ENCODE data around the gene ST7.
"Not testable (repeated sequence)": the region's sequence is repeated elsewhere in the genome, so short reads cannot be mapped to it uniquely, and the experiment has no call there.

The ST7 gene, protein sequence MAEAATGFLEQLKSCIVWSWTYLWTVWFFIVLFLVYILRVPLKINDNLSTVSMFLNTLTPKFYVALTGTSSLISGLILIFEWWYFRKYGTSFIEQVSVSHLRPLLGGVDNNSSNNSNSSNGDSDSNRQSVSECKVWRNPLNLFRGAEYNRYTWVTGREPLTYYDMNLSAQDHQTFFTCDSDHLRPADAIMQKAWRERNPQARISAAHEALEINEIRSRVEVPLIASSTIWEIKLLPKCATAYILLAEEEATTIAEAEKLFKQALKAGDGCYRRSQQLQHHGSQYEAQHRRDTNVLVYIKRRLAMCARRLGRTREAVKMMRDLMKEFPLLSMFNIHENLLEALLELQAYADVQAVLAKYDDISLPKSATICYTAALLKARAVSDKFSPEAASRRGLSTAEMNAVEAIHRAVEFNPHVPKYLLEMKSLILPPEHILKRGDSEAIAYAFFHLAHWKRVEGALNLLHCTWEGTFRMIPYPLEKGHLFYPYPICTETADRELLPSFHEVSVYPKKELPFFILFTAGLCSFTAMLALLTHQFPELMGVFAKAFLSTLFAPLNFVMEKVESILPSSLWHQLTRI

DNA sequence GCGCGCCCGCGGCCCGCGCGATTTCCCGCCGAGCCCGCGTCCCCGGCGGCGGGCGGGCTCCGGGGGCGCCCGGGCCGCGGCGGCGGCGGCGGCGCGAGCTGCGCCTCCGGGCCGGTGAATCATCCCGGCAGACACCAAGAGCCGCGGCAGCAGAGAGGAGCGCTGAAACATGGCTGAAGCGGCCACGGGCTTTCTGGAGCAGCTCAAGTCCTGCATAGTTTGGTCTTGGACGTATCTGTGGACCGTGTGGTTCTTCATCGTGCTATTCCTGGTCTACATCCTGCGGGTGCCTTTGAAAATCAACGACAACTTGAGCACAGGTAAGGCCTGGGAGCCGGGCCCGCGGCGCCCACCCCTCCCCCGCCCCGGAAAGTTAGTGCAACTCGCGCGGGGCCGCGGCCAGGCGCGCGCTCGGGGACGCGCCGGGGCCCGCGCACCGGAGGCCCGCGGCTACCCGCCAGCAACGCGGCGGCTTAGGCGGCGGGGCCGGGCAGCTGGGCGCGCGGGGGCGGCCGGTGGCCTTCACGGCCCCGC, at the start of gene ST7:
Gene ST7, plus strand, starts transcription at position 130 of the 534 bp plus-strand sequence. Its CDS starts 40 bp downstream, at position 170.
- peak; percentile 73 for DNase-seq (ENCODE audit: low spot score)

DNA sequence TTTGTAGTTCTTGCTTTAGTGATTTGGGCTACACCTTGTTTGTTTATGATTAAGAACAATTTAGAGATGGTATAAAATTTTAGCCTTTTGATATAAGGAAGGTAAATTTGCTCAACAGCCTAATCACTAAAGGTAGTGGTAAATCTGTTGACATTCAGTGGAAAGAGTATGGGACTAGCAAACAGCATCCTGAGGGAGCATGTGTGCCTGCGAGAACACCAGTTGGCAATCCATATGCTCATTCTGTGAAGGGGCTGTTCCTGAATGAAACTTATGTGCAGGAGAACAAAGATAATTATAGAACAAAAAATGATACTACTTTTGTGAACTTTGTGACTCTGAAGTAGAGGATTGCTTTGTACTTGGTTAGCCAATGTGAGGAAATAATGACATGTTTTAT, 46.9 kb upstream of the ST7 start:
- no peak for DNase-seq (ENCODE audit: low spot score)

- no peak for DNase-seq (ENCODE audit: low spot score)
Measured at GRCh38 chr7:116910383-116910782, 42.9 kb upstream of the ST7 start.

- DNase-seq (ENCODE audit: low spot score): no peak
Measured at GRCh38 chr7:116911801-116912200, 41.5 kb upstream of the ST7 start.

- DNase-seq (ENCODE audit: low spot score): no peak
Measured at GRCh38 chr7:116912269-116912909, 40.9 kb upstream of the ST7 start.

DNA sequence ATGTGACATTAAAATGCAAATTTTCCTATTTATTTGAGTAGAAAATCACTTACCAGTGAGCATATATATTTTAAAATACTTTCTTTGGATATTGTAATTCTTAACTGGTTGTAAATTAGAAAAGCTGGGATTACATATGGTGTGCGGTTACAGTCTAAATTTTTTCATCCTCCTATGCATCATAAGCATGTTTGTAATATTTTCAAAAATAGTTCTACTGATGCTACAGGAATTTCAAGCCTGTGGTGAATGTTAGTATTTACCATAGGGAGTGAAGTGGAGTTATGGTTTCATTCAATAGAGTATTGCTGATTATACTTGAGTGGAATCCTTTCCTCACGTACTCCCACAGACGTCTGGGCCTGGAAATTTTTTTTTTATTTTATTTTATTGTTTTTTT, 34.6 kb upstream of the ST7 start:
- no peak for DNase-seq (ENCODE audit: low spot score)

DNA sequence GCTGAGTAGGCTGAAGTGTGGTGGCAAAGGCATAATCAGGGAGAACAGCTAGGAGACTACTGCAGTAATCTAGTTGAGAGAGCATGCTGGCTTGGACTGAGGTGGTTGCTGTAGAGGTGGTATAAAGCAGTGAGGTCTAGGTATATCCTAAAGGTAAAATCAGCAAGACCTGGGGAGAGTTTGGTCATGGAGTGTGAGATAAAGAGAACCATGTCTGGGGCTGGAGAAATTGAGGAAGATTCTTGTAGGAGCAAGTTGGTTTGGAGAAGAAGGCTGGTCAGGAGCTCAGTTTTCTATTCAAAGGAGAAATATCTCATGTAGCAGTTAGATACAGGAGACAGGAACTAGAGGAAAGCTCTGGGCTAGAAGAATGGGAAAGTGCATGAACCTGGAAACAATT, 32.9 kb upstream of the ST7 start:
- DNase-seq (ENCODE audit: low spot score): no peak

DNA sequence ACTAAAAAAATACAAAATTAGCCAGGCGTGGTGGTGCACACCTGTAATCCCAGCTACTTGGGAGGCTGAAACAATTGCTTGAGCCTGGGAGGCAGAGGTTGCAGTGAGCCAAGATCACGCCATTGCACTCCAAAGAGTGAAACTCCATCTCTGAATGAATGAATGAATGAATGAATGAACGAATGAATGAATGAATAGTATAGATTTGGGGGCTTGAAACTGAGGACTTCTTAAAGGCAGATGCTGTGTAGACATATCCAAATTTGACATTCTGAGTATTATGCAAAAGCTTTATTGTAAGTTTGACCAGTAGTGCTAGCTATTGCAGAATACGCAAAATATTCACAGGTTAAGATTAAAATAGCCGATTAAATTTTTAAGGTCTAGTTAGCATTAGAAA, 30.8 kb upstream of the ST7 start:
- DNase-seq (ENCODE audit: low spot score): no peak

- no peak for DNase-seq (ENCODE audit: low spot score)
Measured at GRCh38 chr7:116924741-116925140, 28.6 kb upstream of the ST7 start.

DNA sequence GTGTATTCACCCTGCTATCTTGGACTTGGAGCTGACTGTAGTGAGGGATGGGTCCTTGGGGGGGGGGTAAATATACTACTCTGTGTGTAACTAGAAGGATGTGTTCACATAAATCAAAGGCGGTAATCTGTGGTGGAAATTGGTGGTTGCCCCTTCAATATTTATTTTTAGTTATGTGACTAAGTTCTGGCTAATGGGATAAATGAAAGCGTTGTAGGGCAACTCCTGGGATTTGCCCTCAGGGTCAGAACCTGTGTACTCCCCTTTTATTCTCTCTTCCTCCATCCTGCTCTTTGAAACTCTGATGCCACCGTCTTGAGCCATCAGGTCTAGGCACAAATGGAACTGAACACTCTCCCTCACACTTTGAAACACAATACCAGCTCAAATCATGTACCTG, 24.3 kb upstream of the ST7 start:
- DNase-seq (ENCODE audit: low spot score): no peak

DNA sequence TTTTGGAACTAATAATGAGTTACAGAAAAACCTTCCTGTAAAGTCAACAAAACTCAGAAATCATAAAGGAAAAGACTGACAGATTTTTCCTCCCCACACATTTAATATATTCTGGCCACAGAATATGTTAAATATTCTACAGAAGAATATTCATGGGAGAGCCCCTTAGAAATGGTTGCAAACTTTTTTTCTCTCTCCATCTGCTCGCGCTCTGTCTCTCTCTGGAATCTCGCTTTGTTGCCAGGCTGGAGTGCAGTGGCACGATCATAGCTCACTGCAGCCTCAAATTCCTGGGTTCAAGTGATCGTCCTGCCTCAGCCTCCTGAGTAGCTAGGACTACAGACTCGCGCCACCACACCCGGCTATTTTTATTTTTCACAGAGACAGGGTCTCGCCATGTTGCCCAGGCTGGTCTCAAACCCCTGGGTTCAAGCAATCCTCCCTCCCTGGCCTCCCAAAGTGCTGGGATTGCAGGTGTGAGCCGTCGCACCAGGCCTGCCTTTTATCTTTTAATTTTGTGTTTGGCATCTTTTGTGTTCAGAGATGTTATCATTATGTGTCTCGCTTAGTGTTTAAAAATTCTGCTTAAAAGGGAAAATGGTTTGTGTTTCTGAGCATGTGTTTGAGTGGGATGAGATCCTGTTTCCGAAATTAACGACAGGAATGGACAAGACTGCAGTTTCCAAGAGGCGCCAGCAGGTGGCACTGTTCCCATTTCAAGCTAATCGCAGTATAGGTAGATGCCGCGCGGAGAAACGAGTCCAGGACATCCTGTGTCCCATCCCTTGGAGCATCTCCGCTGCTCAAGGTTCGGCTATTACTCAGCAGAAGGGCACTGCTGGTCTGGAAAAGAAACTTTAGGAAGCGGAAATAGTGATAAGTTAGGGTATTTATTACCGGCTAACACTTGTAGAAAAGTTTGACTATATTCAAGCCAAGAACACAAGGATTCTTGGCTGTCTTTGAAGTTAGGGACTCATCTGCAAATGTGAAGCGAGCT, 23.1 kb upstream of the ST7 start:
- DNase-seq (ENCODE audit: low spot score): peak; percentile 78

DNA sequence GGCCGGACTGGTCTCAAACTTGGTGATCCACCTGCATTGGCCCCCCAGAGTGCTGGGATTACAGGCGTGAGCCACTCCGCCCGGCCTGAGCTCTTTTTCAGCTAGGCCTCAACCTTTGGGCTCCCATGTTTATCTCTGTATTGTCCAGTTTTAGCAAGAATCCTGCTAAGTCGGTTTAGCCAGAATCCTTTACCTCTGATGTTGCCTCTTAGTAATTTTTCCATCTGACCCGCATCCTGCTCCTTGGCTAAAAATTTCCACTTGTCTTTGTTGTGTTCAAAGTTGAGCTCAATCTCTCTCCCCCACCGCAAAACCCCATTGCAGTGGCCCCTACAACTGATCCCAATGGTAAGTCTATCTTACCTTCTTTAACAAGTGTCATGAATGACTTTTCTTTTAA, 20.7 kb upstream of the ST7 start:
- DNase-seq (ENCODE audit: low spot score): no peak

- no peak for DNase-seq (ENCODE audit: low spot score)
Measured at GRCh38 chr7:116933465-116933864, 19.8 kb upstream of the ST7 start.

DNA sequence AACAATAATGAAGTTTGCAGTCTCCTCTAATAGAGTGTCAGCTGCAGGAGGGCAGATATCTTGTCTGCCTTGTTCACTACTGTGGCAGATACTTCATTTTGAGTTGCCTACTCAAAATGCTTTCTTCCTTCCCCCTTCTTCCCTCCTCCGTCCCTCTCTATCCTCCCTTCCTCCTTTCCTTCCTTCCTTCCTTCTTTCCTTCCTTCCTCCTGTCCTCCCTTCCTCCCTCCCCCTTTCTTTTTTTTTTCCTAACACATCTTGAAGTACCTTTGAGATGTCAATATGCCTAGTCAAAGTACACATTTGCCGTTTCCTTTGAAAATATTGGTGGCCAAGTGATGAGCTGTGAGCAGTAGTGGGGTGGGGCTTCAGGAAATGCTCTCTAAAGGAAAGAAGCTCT, 18.7 kb upstream of the ST7 start:
- no peak for DNase-seq (ENCODE audit: low spot score)

DNA sequence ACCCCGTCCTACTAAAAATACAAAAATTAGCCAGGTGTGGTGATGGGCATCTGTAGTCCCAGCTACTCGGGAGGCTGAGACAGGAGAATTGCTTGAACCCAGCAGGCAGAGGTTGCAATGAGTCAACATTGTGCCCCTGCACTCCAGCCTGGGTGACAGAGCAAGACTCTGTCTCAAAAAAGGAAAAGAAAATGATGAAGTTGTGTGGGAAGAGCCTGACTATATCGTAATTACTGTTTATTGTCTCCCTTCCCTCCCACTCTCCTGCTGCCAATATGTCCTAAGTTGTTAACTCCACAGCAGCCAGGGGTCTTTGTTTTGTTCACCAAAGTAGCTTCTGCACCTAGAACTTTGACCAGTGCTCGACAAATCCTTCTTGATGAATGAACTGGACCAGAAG, 16.5 kb upstream of the ST7 start:
- not testable (repeated sequence) for DNase-seq (ENCODE audit: low spot score)

- DNase-seq (ENCODE audit: low spot score): no peak
Measured at GRCh38 chr7:116938678-116939077, 14.6 kb upstream of the ST7 start.

- DNase-seq (ENCODE audit: low spot score): no peak
Measured at GRCh38 chr7:116940689-116941370, 12.5 kb upstream of the ST7 start.

GRCh38 chr7:116942504-116942903, 10.8 kb upstream of the ST7 start:
- DNase-seq (ENCODE audit: low spot score): no peak

DNA sequence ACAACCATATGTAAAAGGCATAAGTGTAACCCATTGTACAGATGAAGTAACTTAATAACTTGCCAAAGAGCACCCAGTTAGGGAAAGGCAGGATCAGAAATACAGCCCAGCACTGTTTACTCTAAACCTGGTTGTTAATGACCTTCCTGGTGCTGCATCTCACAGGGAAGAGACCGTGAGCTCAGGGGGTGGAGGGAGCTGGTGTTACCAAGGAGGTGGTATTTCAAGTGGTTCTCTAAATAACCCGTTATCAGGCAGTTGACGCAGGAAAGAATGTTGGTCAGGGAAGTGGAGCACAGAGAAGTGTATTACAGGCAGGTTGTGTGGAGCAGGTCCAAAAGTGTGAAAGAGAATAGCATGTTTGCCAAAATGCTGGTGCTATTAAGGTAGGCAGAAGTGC, 4.4 kb upstream of the ST7 start:
- DNase-seq (ENCODE audit: low spot score): no peak

GRCh38 chr7:116949941-116950801, 3.1 kb upstream of the ST7 start:
- no peak for DNase-seq (ENCODE audit: low spot score)
